Stimulated activated CD4-positive, alpha-beta T cell treated with anti-CD3 and anti-CD28 coated beads, Interleukin-1b, Interleukin-23, amount 100 ng/mL, for 24 hours (primary cell): ENCODE results near the gene AQR.
"Not testable (repeated sequence)": the region's sequence is repeated elsewhere in the genome, so short reads cannot be mapped to it uniquely, and the experiment has no call there.

Experiments used
- DNase-seq, 4 experiments: peaks; one replicate each; pipeline ENCODE4 v3.0.0-alpha.2; 2020; ENCODE audit warnings: low read depth in 4 of 4, low spot score in 1 of 4

Gene AQR

DNA sequence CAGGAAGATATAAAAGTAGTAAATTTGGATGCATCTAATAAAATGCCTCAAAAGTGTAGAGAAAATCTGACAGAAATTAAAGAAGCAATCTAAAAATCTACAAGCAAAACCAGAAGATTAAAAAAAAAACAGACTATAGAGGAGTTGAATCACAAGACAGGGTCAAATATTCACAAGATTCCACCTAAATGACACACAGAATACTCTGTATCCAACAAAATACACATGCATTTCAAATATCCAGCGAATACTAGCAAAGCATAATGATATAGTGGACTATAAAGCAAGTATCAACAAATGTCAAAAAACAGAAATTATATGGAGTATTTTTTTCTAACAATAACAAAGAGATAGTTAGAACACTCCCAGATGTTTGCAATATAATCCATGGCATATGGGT, 153.7 kb downstream of the AQR start:
- no peak for DNase-seq

DNA sequence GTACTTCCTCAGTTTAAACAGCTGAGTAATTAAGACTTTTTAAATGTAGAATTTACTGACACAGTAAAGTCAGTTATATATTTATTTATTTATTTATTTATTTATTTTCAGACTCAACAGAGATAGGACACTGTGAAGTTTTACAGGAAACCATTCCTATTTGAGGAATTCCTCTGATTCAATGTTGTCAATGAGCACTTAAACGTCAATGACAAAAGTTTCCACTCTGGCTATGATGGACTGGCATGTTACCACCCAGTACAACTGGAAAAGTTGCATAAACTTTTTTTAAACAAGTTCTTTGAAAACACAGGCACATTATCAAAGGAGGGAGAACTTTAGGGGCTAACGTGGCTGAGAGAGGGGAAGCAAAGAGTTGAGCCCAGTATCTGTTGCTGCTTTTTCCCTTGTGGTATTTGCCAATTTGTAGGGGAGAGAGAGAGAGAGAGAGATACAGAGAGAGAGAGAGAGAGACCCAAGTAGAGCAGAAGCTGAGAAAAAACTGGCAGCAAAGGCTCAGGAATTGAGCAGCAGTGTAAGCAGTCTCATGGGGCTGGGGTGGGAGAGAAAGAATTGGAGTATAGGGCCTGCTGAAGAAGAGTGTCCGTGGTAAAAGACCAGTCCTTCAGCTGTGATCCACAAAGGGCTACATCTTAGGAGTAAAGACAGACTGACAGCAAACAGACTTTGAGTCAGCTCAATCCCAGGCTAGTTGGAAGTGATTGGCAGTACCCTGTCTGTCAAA, 155.9 kb downstream of the AQR start:
- DNase-seq, result no peak

DNA sequence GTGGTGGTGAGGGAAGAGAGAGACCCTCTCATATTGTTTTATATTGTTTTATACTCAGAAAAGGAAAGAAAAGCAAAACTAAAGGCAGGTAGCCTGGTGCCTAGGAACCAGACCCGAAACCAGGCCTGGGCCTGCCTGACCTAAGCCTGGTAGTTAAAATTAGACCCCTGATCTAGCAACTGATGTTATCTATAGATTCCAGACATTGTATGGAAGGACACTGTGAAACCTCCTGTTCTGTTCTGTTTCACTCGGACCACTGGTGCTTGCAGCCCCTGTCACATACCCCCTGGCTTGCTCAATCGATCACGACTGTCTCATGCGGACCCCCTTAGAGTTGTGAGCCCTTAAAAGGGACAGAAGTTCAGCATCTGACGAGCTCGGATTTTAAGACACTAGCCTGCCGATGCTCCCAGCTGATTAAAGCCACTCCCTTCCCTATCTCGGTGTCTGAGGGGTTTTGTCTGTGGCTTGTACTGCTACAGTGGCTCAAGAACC, 156.6 kb downstream of the AQR start:
- DNase-seq, result not testable (repeated sequence)

DNA sequence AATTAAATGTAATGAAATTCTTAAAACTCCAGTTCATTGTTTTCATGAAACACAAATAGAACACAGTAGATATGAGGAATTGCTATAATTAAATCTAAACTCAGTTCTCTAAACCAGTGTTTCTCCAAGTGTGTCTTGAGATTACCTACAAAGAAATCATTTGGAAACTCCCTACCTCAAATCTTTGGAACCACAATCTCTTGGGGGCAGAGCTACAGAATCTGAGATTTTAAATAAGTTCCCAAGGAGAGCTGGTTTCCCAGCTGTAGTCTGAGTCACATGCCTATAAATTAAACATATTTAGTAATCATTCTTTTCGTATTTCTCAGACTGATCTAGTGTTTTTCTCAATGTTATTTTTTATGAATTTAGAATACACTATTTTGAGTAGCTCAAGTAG, 157.2 kb downstream of the AQR start:
- no peak for DNase-seq

DNA sequence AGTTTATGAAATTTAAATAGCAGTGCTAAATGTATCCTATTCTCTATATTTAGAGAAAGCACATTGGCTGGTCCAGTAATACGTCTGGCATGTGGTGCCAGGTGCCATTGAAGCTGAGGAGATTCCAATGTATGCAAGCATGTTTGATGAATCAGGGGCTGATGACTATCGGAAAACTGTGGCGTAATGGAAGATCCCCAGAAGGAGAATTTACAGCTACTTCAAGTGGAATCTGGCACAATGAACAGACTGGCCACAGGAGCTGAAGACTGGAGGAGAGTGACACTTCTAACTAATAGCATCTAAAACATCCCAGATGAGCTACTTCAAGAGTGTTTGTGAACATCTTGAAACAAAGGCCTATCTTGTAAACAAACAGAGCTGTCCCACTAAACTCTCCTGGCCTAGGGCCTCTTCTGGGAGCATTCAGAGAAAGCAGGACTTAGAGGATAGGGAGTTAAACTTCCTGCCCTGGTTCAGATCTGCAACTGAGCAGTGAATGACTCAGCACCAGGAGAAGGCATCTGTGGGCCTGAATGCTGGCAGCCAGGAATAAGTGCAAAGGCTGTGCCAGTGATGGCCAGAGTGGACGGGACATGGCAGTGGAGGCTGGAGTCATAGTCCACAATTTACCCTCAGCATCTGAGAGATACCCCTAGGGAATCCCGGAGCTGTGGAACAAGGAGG, 159.0 kb downstream of the AQR start:
- no peak for DNase-seq

DNA sequence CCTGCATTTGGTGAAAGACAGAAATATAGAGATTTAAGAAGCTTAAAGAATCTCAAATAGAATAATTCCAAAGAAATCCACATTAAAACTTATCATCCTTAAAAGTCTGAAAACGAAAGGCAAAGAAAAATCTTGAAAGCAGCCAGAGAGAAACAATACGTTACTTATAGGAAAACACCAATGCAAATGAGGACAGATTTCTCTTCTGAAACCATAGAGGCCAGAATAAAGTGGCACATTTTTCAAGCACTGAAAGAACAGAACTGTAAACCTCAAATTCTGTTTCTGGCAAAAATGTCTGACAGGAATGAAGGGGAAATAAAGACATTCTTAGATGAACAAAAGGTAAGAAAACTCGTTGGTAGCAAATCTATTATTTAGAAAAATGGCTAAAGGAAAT, 160.4 kb downstream of the AQR start:
- no peak for DNase-seq

DNA sequence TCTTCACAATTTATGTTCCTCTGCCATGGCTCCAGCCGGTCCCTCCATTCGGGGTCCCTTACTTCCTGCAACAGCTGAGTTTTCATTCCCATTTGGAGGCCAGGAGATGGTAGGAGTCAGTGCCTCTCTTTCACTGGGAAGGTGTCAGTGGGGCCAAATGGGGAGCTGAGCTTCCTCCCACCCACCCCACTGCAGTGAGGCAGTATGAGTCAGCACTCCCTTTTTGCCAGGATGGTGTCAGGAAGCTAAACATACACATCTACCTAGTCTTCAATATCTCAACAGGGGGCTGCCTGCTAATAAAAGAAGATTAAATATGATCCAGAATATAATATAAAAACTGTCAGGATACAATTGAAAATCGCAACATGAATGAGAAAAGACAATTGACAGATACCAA, 161.5 kb downstream of the AQR start:
- DNase-seq, result no peak

DNA sequence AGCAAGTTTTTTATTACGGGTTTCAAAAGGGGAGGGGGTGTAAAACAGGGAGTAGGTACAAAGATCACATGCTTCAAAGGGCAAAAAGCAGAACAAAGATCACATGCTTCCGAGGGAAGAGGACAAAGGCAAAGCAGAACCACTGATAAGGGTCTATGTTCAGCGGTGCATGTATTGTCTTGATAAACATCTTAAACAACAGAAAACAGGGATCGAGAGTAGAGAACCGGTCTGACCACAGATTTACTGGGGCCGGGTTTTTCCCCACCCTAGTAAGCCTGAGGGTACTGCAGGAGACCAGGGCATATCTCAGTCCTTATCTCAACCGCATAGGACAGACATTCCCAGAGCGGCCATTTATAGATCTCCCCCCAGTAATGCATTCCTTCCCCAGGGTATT, 162.3 kb downstream of the AQR start:
- not testable (repeated sequence) for DNase-seq

DNA sequence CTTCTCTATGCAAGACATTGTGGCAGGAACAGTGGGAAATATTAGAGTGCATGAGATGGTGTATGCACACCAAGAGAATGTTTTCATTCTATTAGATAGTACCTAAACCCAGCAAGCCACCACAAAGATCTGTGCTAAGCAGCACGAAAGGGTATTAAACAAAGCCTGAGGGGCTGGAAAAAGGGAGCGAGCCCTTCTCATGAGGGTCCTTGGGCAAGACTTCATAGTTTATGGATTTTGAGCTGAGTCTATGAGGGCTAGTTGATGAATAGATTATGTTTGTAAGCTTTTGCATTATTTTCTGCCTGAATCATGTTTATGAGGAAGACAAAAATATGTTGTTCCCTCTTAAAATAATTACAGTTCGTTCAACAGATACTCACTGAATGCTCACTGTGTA, 164.8 kb downstream of the AQR start:
- DNase-seq, result no peak

DNA sequence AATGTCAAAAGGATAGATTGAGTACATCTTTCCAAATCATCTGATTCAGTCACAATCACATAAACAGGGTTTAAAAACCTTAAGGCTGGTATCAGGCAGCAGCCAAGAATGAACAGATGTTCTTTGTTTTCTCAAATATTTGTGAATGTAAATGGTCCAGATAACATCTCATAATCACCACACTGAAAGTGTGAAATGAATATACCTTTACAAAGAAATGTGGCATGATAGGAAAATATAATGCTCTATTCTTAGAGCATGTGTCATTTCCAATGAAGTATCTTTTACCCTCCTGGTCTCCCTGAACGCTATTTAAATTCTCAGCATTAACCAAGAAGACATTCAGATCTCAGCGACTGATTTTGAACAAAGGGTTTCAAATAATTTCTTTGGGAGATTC, 165.4 kb downstream of the AQR start:
- no peak for DNase-seq

DNA sequence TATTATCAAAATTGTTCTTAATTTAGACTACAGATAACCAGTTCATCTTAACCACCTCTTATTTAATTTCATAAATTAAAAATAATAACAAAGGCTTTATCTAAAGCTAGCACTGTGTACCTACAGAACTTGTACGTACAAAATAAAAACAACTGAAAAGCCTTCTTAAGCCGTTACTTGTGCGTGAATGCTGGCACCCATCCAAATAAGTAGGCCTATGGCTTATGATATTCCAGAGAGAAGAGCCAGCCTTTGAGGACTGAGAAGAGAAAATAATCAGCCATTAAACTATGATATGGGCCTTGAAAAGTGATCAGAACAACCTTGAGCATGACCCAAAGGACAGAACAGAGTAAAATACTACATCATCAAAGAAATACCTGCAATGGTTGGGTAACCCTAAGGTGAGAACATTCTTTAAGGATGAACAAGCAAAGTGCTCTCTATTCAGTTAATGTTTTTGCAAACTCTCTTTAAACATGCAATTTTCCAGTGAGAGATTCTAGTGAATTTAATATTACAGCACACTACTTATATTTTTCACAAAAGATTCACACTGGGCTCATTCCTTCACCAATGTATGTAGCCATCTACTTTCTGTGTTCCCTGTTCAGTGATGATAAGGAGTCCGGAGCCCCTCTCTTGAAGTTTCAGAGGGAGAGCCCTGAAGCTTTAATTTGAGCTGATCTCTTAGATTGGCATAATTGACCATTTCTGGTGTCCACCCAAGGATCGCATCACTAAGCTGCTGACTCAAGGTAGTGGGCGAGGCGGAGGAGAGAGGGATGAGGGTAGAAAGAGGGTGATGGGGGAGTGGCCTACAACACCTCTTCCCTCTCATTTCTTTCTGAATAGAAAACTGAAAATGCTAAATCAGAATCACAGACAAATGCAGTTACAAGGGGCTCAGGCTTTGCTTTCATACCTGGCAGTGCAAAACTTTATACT, 166.5 kb downstream of the AQR start:
- DNase-seq, result no peak

DNA sequence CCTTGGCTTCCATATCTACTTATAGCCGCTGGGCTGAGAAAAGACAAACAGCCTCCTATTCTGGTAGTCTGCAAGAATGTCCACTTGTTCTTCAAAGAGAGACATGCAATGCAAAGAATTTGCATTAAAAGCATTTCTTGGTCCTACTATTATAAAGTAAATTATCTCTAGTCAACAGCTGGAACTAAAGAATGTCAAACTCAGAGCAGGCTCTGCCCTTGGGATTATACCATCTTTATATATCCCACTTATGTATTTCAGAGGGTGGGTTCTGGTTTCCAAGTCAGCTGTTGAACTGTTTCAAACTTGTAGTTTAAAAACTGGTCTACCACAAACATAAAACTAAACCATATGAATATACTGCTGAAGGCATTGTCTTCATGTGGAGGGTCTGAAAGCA, 167.2 kb downstream of the AQR start:
- no peak for DNase-seq
